NCI-H446 (cell line): ENCODE data around the gene SOWAHA.
"Not testable (repeated sequence)": the region's sequence is repeated elsewhere in the genome, so short reads cannot be mapped to it uniquely, and the experiment has no call there.

Experiments used
- DNase-seq, 2 experiments: peaks; one replicate each; lab custom pipeline; 2025; lab: John Stamatoyannopoulos, UW

The SOWAHA gene

DNA sequence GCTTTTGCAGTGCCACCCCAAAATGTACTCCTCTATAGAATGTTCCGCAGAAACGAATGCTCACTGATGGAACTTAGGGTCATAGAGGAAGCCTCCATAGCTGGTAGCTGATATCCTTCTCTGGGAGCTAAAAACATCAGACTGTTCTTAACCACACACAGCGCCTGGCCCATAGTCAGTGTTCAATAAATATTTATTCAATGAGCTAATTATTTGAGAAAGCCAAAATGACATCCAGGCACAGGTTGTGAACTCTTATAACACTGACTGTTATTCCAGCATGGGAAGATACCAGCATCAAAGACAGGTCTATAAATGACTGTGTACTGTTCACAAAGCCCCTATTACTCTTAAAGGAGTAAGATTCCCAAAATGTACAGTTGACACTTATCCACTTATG, 40.2 kb downstream of the SOWAHA start:
- no peak for DNase-seq

DNA sequence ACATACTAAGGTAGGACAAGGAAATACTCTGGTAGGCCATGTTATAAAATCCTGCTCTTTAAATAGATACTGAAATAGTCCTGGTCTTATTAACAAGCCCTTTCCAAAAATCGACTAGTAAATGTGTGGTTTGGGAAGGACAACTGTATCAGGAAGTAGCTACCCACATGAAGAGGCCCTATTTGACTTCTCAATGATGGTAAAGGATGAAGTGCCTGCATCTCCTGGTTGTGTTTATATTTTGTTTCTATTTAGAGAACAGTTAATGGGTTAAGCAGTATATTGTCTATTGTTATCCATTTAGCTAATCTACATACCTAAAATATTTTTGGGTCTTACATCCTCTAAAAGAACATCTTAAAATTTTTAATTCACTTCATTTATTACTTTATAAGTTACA, 40.7 kb downstream of the SOWAHA start:
- no peak for DNase-seq

DNA sequence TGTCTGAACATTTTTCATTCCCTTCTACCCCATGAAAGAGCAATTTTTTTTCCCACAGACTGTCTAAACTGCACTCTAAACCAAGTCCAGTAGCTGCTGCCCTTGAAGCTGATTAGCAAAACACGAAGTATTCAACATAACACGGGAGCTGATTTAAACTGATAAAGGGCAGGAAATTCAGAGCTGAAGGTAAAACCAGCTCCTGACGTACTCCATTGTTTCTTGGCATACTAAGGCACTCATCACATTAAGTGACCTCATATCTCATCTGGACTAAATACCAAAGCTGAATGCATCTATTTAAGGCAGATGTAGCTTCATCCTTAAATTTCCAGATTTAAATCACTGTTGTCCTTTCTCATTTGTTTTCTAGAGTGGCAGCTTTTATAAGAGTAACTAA, 41.2 kb downstream of the SOWAHA start:
- DNase-seq, result no peak

DNA sequence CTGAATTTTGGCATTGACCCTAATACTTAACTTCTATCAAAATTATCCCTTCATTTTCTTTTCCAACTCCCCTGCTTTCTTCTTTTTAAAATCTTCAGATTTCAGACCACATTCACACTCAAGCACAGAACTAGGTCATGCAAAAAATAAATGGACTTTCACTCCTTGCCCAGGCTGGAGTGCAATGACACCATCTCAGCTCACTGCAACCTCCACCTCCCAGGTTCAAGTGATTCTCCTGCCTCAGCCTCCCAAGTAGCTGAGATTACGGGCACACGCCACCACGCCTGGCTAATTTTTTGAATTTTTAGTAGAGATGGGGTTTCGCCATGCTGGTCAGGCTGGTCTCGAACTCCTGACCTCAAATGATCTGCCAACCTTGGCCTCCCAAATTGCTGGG, 41.9 kb downstream of the SOWAHA start:
- DNase-seq, result not testable (repeated sequence)

DNA sequence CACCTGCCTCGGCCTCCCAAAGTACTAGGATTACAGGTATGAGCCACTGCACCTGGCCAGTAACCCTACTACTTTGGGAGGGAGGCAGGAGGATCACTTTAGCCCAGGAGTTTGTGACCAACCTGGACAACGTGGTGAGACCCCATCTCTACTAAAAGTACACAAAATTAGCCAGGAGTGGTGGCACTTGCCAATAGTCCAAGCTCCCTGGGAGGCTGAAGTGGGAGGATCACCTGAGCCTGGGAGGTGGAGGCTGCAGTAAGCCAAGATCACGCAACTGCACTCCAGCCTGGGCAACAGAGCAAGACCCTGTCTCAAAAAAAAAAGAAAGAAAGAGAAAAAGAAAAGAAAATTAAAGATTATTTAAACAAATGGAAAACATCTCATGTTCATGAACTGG, 42.9 kb downstream of the SOWAHA start:
- no peak for DNase-seq

DNA sequence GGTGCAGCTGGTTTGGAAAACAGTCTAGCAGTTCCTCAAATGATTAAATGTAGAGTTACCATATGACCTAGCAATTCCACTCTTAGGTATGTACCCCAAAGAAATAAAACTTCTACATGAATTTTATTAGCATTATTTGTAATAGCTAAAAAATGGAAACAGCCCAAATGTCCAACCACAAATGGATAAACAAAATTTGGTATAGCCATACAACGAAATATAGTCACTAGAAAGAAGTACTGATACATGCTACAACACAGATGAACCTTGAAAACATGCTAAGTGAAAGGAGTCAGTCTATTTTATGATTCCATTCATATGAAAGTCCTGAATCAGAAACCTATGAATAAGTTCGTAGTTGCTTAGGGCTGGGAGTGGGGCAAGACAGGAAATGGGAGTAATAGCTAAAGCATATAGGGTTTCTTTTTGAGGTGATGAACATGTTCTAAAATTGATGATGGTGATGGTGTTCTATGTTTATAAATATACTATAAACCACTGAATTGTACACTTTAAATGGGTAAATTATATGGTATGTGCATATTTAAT, 46.9 kb downstream of the SOWAHA start:
- no peak for DNase-seq

DNA sequence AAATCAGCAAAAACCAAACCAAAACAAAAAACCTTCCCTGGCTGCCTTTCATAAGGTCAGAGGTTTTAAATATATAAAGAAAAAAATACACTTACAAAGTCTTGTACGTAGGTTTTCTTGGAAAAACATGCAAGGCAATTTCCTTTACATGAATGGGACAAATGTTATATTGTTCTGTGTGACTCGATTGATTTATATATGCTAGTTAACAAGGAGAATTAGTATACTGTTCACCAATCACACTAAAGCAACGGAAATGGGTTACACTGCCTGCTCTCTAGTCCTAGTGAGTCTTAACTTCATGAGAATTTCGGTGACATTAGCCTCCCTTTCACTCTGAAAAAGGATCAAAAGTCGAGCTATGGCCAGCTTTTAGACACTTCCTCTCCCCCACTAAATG, 47.6 kb downstream of the SOWAHA start:
- no peak for DNase-seq

DNA sequence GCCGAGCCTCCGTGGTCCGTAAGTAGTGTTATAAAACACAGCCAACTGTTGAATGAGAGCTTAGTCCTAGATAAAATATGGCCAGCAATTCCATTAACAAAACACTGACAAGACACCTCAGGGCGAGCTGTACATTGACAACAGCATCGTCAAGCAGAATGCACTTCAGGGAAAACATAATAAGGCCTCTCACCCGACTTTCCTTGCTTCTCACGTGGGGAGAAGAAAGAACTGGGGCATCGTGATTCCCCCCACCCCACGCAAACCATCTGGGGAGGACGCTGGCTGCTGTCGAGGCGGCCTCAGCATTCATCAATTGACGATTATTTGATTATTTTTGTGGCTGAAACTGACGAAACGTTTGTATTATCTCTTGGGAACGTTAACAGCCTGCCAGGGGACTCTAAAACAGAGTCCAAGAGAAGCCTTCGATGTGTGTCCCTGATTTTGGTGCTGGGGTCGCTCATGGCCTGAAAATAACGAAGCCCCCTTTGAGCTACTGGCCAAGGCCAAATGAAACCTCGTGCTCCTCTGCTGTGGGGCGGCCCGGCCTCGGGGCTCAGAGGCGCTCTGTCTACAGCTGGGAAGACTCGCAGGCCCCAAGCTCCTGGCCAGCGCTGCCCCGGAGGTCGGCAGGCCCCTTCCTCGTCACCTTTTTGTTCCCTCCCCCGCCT, 52.7 kb downstream of the SOWAHA start:
- no peak for DNase-seq
